Kidney epithelial cell (primary cell): Measurements from ENCODE around the gene SESN1. TPM values are rescaled to one million over a fixed set of nuclear protein-coding genes. Genes with fewer than 3 reads are reported as not detected.
A peak's percentile ranks its signal among the peaks of the same experiment; 100 is the strongest.

ENCODE experiments used
- DNase-seq: peaks from one replicate; pipeline ENCODE4 v3.0.0-alpha.2; 2010; ENCODE audit warnings: low read depth
- H3K27me3 ChIP-seq: 2 replicates; pipeline ENCODE4 v1.6.0; 2011; ENCODE audit warnings: low read length; ENCODE audit not compliant: control insufficient read depth, insufficient read depth
- H3K36me3 ChIP-seq: 2 replicates; pipeline ENCODE4 v1.5.1; 2011; ENCODE audit warnings: low read length; ENCODE audit not compliant: control insufficient read depth, insufficient read depth
- H3K4me3 ChIP-seq: 2 replicates; pipeline ENCODE4 v1.5.1; 2011; ENCODE audit warnings: low read depth, mild to moderate bottlenecking, control low read depth, low read length
- CTCF ChIP-seq: IDR thresholded peaks from 2 replicates; pipeline ENCODE4 v1.5.1; 2011; ENCODE audit warnings: mild to moderate bottlenecking, moderate library complexity, low read length, control low read depth, inconsistent platforms; ENCODE audit not compliant: insufficient read depth, poor library complexity, severe bottlenecking
- total RNA-seq: library from RNA; depleted of rRNA; stranded (reverse); fragments of >200 nt; gene quantifications from 2 replicates; pipeline ENCODE4 v1.2.3, GENCODE V29; 2015

Gene SESN1
- total RNA-seq, 1 donor from 2014 or later, result 13.2 TPM

DNA sequence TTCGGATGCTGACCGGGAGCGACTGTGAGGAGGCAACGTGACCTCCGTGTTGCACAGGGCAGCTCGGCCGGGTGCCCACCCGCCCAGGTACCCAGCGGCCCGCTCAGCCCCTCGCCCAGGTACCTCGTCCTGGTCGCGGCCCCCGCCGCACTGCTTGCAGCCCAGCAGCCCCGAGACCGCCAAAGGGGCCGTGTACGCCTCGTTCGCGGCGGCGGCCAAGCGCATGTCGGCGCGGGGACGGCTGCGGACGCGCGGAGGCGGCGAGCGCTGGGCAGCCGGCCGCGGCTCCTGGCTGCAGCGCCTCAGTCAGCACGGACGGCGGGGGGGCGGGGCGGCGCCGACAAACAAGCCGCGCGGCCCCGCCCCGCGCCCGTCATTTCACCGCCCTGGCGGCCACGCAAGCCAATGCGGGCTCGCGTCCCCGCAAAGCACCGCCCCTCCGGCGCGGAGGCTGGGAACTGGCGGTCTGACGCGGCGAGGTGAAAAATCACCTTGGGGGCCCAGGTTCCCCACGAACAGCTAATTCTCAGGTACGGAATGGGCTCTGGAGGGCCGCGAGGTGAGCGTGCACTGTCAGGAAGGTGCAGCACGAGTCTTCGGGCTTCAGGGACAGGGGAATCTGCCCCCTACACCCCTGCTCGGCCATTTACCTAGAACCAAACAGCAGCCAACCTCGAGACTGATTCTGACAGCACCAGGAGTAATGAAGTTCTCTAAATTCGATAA, 85.2 kb downstream of the SESN1 start:
- no peak for TF ChIP-seq CTCF
- Histone ChIP-seq H3K36me3 (no peaks in the 10 kb centered on the region), H3K4me3 (peak overlapping the region; percentile 97), H3K27me3 (no peaks in the 10 kb centered on the region)
- peak; percentile 61 for DNase-seq

- TF ChIP-seq CTCF, result no peak
- no peaks in the 10 kb centered on the region for H3K27me3 ChIP-seq
- peak overlapping the region; percentile 97 for H3K4me3 ChIP-seq
- DNase-seq, result no peak
- H3K36me3 ChIP-seq, result no peaks in the 10 kb centered on the region
Observed at GRCh38 chr6:109008537-109009235, 86.0 kb downstream of the SESN1 start.

GRCh38 chr6:109008054-109008453, 86.6 kb downstream of the SESN1 start:
- H3K4me3 ChIP-seq, result peak overlapping the region; percentile 97
- no peaks in the 10 kb centered on the region for H3K36me3 ChIP-seq
- no peak for TF ChIP-seq CTCF
- no peak for DNase-seq
- no peaks in the 10 kb centered on the region for H3K27me3 ChIP-seq

DNA sequence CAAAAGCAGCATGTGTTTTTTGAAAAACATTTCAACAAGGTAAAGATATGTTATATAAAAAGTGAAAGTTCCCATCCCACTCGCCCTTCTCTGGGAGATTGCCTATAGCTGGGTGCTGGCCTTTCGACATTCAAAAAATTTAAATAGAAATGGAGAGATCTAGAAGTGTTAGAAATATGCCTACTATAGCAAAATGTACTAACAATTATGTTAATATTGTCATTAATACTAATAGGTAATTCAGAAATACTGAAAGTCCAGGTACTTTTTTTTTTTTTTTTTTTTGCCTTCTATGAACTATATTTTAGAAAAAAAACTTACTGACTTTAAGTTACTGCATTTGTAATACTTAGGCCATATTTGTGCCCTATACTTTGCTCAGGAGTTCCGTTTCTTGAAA, 87.1 kb downstream of the SESN1 start:
- no peak for DNase-seq
- no peak for TF ChIP-seq CTCF
- Histone ChIP-seq H3K27me3 (no peaks in the 10 kb centered on the region), H3K4me3 (no peak overlapping the region), H3K36me3 (no peaks in the 10 kb centered on the region)

DNA sequence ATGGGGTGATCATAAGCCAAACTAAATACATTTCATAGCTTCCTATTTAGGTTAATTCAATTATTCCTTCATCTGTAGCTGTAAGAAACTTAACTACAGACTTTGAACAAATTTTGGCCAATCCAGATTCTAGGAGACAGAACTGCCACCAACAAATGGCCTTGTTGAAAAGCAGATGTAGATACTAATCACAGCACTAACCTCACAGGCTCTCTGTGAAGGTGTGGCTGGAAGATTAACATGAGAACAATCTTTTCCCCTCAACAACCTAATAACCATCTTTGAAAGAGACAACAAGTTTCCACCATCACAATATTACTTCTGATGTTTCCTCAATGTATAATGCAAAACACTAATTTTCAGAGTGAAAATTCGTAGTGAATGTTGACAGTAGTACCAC, 87.8 kb downstream of the SESN1 start:
- no peaks in the 10 kb centered on the region for H3K27me3 ChIP-seq
- no peak overlapping the region for H3K4me3 ChIP-seq
- no peak for TF ChIP-seq CTCF
- no peaks in the 10 kb centered on the region for H3K36me3 ChIP-seq
- no peak for DNase-seq
